ENCODE results near the gene IFT81.

GRCh38 chr12:110174373-110174996 lies 50.3 kb downstream of the IFT81 start:
- no peak for TF ChIP-seq AKAP8 (CRISPR knock-in tag; IDR thresholded peaks at IDR 0.05)
- TF ChIP-seq CTCF (CRISPR knock-in tag; IDR thresholded peaks at IDR 0.05) = no peak
- TF ChIP-seq NFE2 (CRISPR knock-in tag; IDR thresholded peaks at IDR 0.05) = no peak
- no peak for TF ChIP-seq ZNF546 (CRISPR knock-in tag; conservative IDR thresholded peaks at IDR 0.05)
- TF ChIP-seq CBX1 (IDR thresholded peaks at IDR 0.05; ENCODE audit: low read depth) = no peak
- TF ChIP-seq TCF7 (IDR thresholded peaks at IDR 0.05; ENCODE audit: low read depth) = no peak
- no peak for TF ChIP-seq SP1 (IDR thresholded peaks at IDR 0.05)
- TF ChIP-seq SP1 (CRISPR knock-in tag; IDR thresholded peaks at IDR 0.05) = no peak

Data from HepG2 (cell line).